ENCODE data around the gene ALK. TPM values are rescaled to one million over a fixed set of nuclear protein-coding genes. Genes with fewer than 3 reads are reported as not detected.

The ALK gene
- polyA plus RNA-seq, 1 of the 3 experiments (the other 2 are of a cell fraction): 0.30 TPM

GRCh38 chr2:29563697-29564096 is 357.7 kb downstream of the ALK start:
- no peak overlapping the region for H3K4me2 ChIP-seq
- 59% methylated on average over 1 of the region's 1 CpG for WGBS (ENCODE audit: low lambda C conversion rate)
- TF ChIP-seq FOSL2 (IDR thresholded peaks at IDR 0.05; ENCODE audit: borderline replicate concordance, low read depth): no peak
- no peak for TF ChIP-seq RAD21 (IDR thresholded peaks at IDR 0.05; ENCODE audit: low read length)
- no peak for TF ChIP-seq RFX5 (IDR thresholded peaks at IDR 0.05; ENCODE audit: low read length)
- TF ChIP-seq USF1 (IDR thresholded peaks at IDR 0.05; ENCODE audit: borderline replicate concordance, low read depth): no peak
- TF ChIP-seq EP300 (IDR thresholded peaks at IDR 0.05; ENCODE audit: borderline replicate concordance in 1 of 2, low read depth in 1 of 2, low read length in 1 of 2): no peak
- TF ChIP-seq ZBTB33 (IDR thresholded peaks at IDR 0.05; ENCODE audit: borderline replicate concordance, low read depth): no peak
- no peak for TF ChIP-seq GABPA (IDR thresholded peaks at IDR 0.05; ENCODE audit: low read depth)
- no peak for TF ChIP-seq MAX (IDR thresholded peaks at IDR 0.05; ENCODE audit: low read depth)
- TF ChIP-seq CHD2 (IDR thresholded peaks at IDR 0.05; ENCODE audit: low read length, partially characterized antibody): no peak
- TF ChIP-seq TAF1 (IDR thresholded peaks at IDR 0.05; ENCODE audit: borderline replicate concordance, low read depth, low read length): no peak
- no peak for TF ChIP-seq IRF3 (IDR thresholded peaks at IDR 0.05; ENCODE audit: low read depth, low read length)
- no peak for DNase-seq
- H3K36me3 ChIP-seq (replicated peaks in 1 of 2; ENCODE audit: control insufficient read depth in 1 of 2, insufficient read depth in 2 of 2, low read length in 1 of 2): no peaks in the 10 kb centered on the region
- H3K4me3 ChIP-seq (ENCODE audit: low read depth in 2 of 2, low read length in 1 of 2): no peak overlapping the region
- ChIA-PET POLR2A (no interaction called here), CTCF (interaction anchor here (1.1 to 2.8 kb wide), 2 partner anchors 9 to 254 kb away, joined by 3 to 8 read pairs; no protein-coding TSS in a partner anchor)
- H3K79me2 ChIP-seq (ENCODE audit: insufficient read depth): no peaks in the 10 kb centered on the region
- H4K20me1 ChIP-seq (ENCODE audit: insufficient read depth): no peaks in the 10 kb centered on the region
- no peaks in the 10 kb centered on the region for H3K9me2 ChIP-seq
- H3K27me3 ChIP-seq (ENCODE audit: insufficient read depth): peaks cover 13% of the 10 kb centered on the region; the same call in 1 of the 2 replicates
- H3K9ac ChIP-seq: no peak overlapping the region
- H3K4me1 ChIP-seq (ENCODE audit: control insufficient read depth in 1 of 2, insufficient read depth in 2 of 2, low read depth in 1 of 2, low read length in 1 of 2): peaks cover 0 to 66% of the 10 kb centered on the region in 2 experiments; a peak in 2 of 4 replicates
- H3F3A ChIP-seq (replicated peaks; ENCODE audit: insufficient read depth): no peaks in the 10 kb centered on the region
- H3K27ac ChIP-seq (ENCODE audit: low read depth in 2 of 2, low read length in 1 of 2): peak overlapping the region in 1 of 2 experiments; percentile 100; a peak in 2 of 4 replicates
- no peak overlapping the region for H2AFZ ChIP-seq (ENCODE audit: low read depth)
- no peaks in the 10 kb centered on the region for H3K9me3 ChIP-seq

GRCh38 chr2:29562896-29563295 is 358.5 kb downstream of the ALK start:
- Histone ChIP-seq H3F3A (replicated peaks; ENCODE audit: insufficient read depth) (no peaks in the 10 kb centered on the region), H3K9ac (no peak overlapping the region), H3K4me1 (ENCODE audit: control insufficient read depth in 1 of 2, insufficient read depth in 2 of 2, low read depth in 1 of 2, low read length in 1 of 2) (peaks cover 0 to 63% of the 10 kb centered on the region in 2 experiments; a peak in 2 of 4 replicates), H3K27ac (ENCODE audit: low read depth in 2 of 2, low read length in 1 of 2) (peak overlapping the region in 1 of 2 experiments; percentile 100; a peak in 2 of 4 replicates), H4K20me1 (ENCODE audit: insufficient read depth) (no peaks in the 10 kb centered on the region), H3K36me3 (replicated peaks in 1 of 2; ENCODE audit: control insufficient read depth in 1 of 2, insufficient read depth in 2 of 2, low read length in 1 of 2) (no peaks in the 10 kb centered on the region), H3K4me2 (no peak overlapping the region), H3K27me3 (ENCODE audit: insufficient read depth) (peaks cover 5% of the 10 kb centered on the region; the same call in 1 of the 2 replicates), H3K9me3 (no peaks in the 10 kb centered on the region), H2AFZ (ENCODE audit: low read depth) (no peak overlapping the region), H3K4me3 (ENCODE audit: low read depth in 2 of 2, low read length in 1 of 2) (no peak overlapping the region), H3K9me2 (no peaks in the 10 kb centered on the region), H3K79me2 (ENCODE audit: insufficient read depth) (no peaks in the 10 kb centered on the region)
- TF ChIP-seq CTCF (IDR thresholded peaks at IDR 0.05): no peak
- ChIA-PET POLR2A (interaction anchor here (1.0 kb wide), 1 partner anchor 12 kb away, joined by 3 read pairs; no protein-coding TSS in a partner anchor), CTCF (interaction anchor here (1.1 to 2.8 kb wide), 5 partner anchors 12 to 254 kb away, joined by 3 to 8 read pairs (median 4); no protein-coding TSS in a partner anchor)
- WGBS (ENCODE audit: low lambda C conversion rate): 44% methylated on average over 2 of the region's 2 CpGs
- peak; percentile 41 for DNase-seq
